Tibial nerve (tissue), 4 donors: Measurements from ENCODE around the gene SLC45A3. TPM values are rescaled to one million over a fixed set of nuclear protein-coding genes. Genes with fewer than 3 reads are reported as not detected.

Experiments
- DNase-seq, 2 donors: peaks; one replicate each; pipeline ENCODE4 v3.0.0-alpha.2; 2019; ENCODE audit warnings: low spot score in 2 of 2
- H3K27ac ChIP-seq, 4 donors: fragments of 200-600 bp; sonication (generic) in 3 of 4; one replicate each; pipeline ENCODE4 v1.5.1; 2017 to 2019; ENCODE audit warnings: mild to moderate bottlenecking in 1 of 4
- H3K27me3 ChIP-seq, 2 donors: fragments of 200-600 bp; sonication (generic) in 1 of 2; one replicate each; pipeline versions ENCODE4 v1.5.1 to v1.6.0; 2017 to 2019
- H3K36me3 ChIP-seq, 3 donors: fragments of 200-600 bp; sonication (generic); one replicate each; pipeline ENCODE4 v1.5.1; 2018 to 2019
- H3K4me1 ChIP-seq, 4 donors: fragments of 200-600 bp; sonication (generic) in 3 of 4; one replicate each; pipeline ENCODE4 v1.5.1; 2017 to 2019
- H3K4me3 ChIP-seq, 4 donors: fragments of 200-600 bp; sonication (generic) in 3 of 4; one replicate each; pipeline ENCODE4 v1.5.1; 2017 to 2019; ENCODE audit warnings: mild to moderate bottlenecking in 1 of 4, moderate library complexity in 1 of 4
- H3K9me3 ChIP-seq, 4 donors: fragments of 200-600 bp; sonication (generic) in 3 of 4; one replicate each; pipeline ENCODE4 v1.5.1; 2017 to 2019
- CTCF ChIP-seq, 5 experiments: fragments of 200-600 bp in 3 of 5; fragments of 450-650 bp in 2 of 5; sonication (generic) in 3 of 5; IDR thresholded peaks; one replicate each; pipeline ENCODE4 v1.5.1; 2016 to 2019; ENCODE audit warnings: antibody characterized with exemption in 5 of 5, mild to moderate bottlenecking in 3 of 5, moderate library complexity in 2 of 5
- EP300 ChIP-seq, 2 donors: sonication (generic); formaldehyde crosslinking; IDR thresholded peaks; one replicate each; pipeline ENCODE4 v1.6.1; 2017; ENCODE audit warnings: antibody characterized with exemption in 2 of 2, mild to moderate bottlenecking in 1 of 2
- POLR2A ChIP-seq, 2 donors: fragments of 450-650 bp; IDR thresholded peaks; one replicate each; pipeline ENCODE4 v1.6.1; 2017; ENCODE audit warnings: antibody characterized with exemption in 2 of 2, mild to moderate bottlenecking in 2 of 2, moderate library complexity in 2 of 2
- WGBS, 2 donors: methylation state at CpG; one replicate each; pipeline ENCODE4 v1.1.5; 2018; 5-methylcytosine and 5-hydroxymethylcytosine counted together
- total RNA-seq, 4 donors: library from RNA; depleted of rRNA; stranded (reverse); fragments of >200 nt; gene quantifications; one replicate each; pipeline ENCODE4 v1.1.0, GENCODE V29; 2016

The SLC45A3 gene
- total RNA-seq, 4 donors from 2014 or later = 0.44 to 2.9 (median 1.3) TPM

GRCh38 chr1:205700865-205701401, 20.6 kb upstream of the SLC45A3 start:
- 17 to 40% methylated on average over 1 of the region's 2 CpGs for WGBS, 2 donors
- peaks cover 0 to 9% (median 0%) of the 10 kb centered on the region in 4 donors for H3K4me1 ChIP-seq
- no peaks in the 10 kb centered on the region for H3K9me3 ChIP-seq
- peaks cover 0 to 24% (median 0%) of the 10 kb centered on the region in 3 donors for H3K36me3 ChIP-seq
- DNase-seq = no peak
- H3K27me3 ChIP-seq = no peaks in the 10 kb centered on the region
- no peak overlapping the region for H3K4me3 ChIP-seq
- no peak overlapping the region for H3K27ac ChIP-seq
- TF ChIP-seq POLR2A (IDR thresholded peaks at IDR 0.05) = no peak
- no peak for TF ChIP-seq CTCF (IDR thresholded peaks at IDR 0.05)
- TF ChIP-seq EP300 (IDR thresholded peaks at IDR 0.05) = no peak

DNA sequence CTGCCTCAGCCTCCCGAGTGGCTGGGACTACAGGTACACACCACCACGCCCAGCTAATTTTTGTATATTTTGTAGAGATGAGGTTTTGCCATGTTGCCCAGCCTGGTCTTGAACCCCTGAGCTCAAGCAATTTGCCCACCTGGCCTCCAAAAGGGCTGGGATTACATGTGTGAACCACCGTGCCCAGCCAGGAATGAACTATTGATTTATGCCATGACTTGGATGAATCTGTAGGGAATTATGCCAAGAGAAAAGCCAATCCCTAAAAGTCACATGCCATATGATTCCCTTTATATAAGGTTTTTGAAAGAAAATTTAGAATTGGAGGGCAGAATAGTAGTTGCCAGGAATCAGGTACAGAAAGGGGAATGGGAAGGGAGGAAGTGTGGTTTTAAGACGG, 19.1 kb upstream of the SLC45A3 start:
- peaks cover 0 to 9% (median 0%) of the 10 kb centered on the region in 4 donors for H3K4me1 ChIP-seq
- H3K4me3 ChIP-seq = no peak overlapping the region
- TF ChIP-seq CTCF (IDR thresholded peaks at IDR 0.05) (no peak), EP300 (IDR thresholded peaks at IDR 0.05) (no peak), POLR2A (IDR thresholded peaks at IDR 0.05) (no peak)
- no peaks in the 10 kb centered on the region for H3K27me3 ChIP-seq
- no peak overlapping the region for H3K27ac ChIP-seq
- no peaks in the 10 kb centered on the region for H3K9me3 ChIP-seq
- 89 to 92% methylated on average over 4 of the region's 4 CpGs for WGBS, 2 donors
- peaks cover 0 to 17% (median 0%) of the 10 kb centered on the region in 3 donors for H3K36me3 ChIP-seq
- no peak for DNase-seq

GRCh38 chr1:205698921-205699320, 18.6 kb upstream of the SLC45A3 start:
- no peaks in the 10 kb centered on the region for H3K9me3 ChIP-seq
- no peak for DNase-seq
- peaks cover 0 to 9% (median 0%) of the 10 kb centered on the region in 4 donors for H3K4me1 ChIP-seq
- H3K27me3 ChIP-seq = no peaks in the 10 kb centered on the region
- WGBS, 2 donors = 93 to 95% methylated on average over 4 of the region's 4 CpGs
- H3K36me3 ChIP-seq = peaks cover 0 to 12% (median 0%) of the 10 kb centered on the region in 3 donors
- no peak for TF ChIP-seq EP300 (IDR thresholded peaks at IDR 0.05)
- no peak for TF ChIP-seq CTCF (IDR thresholded peaks at IDR 0.05)
- TF ChIP-seq POLR2A (IDR thresholded peaks at IDR 0.05) = no peak
- H3K4me3 ChIP-seq = no peak overlapping the region
- H3K27ac ChIP-seq = no peak overlapping the region

GRCh38 chr1:205693421-205693991, 13.2 kb upstream of the SLC45A3 start:
- H3K9me3 ChIP-seq = no peaks in the 10 kb centered on the region
- H3K27ac ChIP-seq = no peak overlapping the region
- H3K4me3 ChIP-seq = no peak overlapping the region
- H3K36me3 ChIP-seq = no peaks in the 10 kb centered on the region
- 40 to 43% methylated on average over 10 to 11 of the region's 12 CpGs for WGBS, 2 donors
- no peaks in the 10 kb centered on the region for H3K27me3 ChIP-seq
- DNase-seq = no peak
- H3K4me1 ChIP-seq = no peaks in the 10 kb centered on the region
- no peak for TF ChIP-seq POLR2A (IDR thresholded peaks at IDR 0.05)
- TF ChIP-seq EP300 (IDR thresholded peaks at IDR 0.05) = no peak
- TF ChIP-seq CTCF (IDR thresholded peaks at IDR 0.05) = no peak

DNA sequence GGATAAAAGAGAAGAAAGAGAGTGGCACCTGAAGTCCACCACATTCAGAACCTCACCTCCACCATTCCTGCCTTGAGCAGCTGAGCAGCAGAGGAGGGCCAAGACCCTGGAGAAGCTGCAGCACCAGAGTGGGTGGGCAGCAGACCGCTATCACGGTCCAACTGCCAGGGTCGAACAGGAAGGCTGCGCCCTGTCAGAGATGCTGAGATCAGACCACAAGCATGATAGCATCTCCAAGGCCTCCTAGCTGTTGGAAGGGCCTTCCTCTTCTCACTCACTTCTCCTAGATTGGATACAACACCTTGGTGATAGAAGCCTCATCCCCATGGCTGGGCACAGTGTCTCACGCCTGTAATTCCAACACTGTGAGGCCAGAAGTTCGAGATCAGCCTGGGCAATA, 12.1 kb upstream of the SLC45A3 start:
- H3K36me3 ChIP-seq = no peaks in the 10 kb centered on the region
- H3K4me3 ChIP-seq = no peak overlapping the region
- no peak for DNase-seq
- H3K27me3 ChIP-seq = no peaks in the 10 kb centered on the region
- no peak overlapping the region for H3K27ac ChIP-seq
- no peaks in the 10 kb centered on the region for H3K9me3 ChIP-seq
- no peaks in the 10 kb centered on the region for H3K4me1 ChIP-seq
- TF ChIP-seq CTCF (IDR thresholded peaks at IDR 0.05) (no peak), EP300 (IDR thresholded peaks at IDR 0.05) (no peak), POLR2A (IDR thresholded peaks at IDR 0.05) (no peak)
- WGBS, 2 donors = 84 to 96% methylated on average over 4 to 6 of the region's 6 CpGs
